ENCODE data around the gene UTP25.
A peak's percentile ranks its signal among the peaks of the same experiment; 100 is the strongest.

The UTP25 gene

GRCh38 chr1:209840611-209841010, 12.8 kb downstream of the UTP25 start:
- no peak for DNase-seq

GRCh38 chr1:209844695-209845407, 17.1 kb downstream of the UTP25 start:
- no peak for DNase-seq

GRCh38 chr1:209845408-209845725, 17.6 kb downstream of the UTP25 start:
- no peak for DNase-seq

GRCh38 chr1:209849388-209849787, 21.6 kb downstream of the UTP25 start:
- DNase-seq, result no peak

DNA sequence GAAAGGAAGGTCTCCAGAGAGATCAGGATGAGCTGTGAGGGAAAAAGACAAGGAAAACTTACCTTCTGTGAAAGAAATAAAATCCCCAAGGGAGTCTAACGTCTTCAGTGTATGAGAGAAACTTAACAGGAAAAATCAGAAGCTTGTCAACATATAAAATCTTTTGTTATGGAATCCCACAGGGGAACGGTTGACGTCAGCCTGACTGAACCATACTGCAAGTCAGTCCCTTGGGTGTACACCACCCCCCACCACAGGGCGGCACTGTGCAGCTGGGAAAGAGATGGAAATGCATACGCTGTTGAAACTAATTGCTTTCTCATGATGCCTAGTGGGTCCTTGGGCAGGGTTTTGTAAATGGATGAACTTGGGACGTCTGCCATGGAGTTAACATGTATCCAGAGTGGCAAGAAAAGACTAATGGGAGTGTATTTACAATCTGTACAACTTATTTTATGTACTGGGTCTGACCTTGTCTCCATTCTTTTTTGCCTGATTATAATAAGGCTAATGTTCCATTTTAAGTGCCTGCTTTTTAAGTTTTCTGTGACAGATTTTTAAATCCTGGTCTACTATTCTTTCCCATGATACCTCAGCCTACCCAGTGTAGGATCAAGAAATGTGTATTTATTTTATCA, 22.7 kb downstream of the UTP25 start:
- peak; percentile 74 for DNase-seq

- no peak for DNase-seq
These were observed 25.9 kb downstream of the UTP25 start for GRCh38 chr1:209853676-209854075.

- no peak for DNase-seq
These were observed 26.4 kb downstream of the UTP25 start for GRCh38 chr1:209854196-209854595.

DNA sequence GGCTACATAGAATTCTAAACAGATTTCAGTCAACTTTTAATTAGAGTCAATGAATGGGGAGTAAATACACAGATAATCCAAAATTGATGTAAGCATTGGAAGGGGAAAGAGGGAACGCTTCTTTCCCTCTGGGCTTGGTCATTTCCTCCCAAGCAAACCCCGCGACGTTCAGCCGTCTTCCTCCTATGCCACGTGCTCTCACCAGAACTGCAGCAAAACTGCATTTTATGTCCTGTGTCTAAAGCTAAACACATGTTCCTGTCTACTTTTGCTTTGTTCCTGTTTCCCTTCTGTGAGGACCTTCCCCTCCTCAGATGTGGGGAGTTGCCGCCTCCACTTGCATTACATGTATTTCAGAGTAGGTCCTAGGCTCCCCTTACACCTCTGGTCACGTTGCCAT, 27.2 kb downstream of the UTP25 start:
- no peak for DNase-seq

- no peak for DNase-seq
These were observed 27.9 kb downstream of the UTP25 start for GRCh38 chr1:209855623-209856022.

DNA sequence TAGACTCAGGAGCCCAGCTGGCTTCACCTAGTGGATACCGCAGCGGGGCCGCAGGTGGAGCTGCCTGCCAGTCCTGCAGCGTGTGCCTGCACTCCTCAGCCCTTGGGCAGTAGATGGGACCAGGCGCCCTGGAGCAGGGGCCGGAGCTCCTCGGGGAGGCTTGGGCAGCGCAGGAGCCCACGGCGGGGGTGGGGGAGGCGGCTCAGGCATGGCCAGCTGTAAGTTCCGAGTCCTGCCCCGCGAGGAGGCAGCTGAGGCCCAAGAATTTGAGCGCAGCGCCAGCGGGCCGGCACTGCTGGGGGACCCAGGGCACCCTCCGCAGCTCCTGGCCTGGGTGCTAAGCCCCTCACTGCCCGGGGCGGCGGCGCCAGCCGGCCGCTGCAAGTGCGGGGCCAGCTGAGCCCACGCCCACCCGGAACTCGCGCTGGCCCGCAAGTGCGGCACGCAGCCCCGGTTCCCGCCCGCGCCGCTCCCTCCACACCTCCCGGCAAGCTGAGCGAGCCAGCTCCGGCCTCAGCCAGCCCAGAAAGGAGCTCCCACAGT, 30.9 kb downstream of the UTP25 start:
- DNase-seq, result no peak

DNA sequence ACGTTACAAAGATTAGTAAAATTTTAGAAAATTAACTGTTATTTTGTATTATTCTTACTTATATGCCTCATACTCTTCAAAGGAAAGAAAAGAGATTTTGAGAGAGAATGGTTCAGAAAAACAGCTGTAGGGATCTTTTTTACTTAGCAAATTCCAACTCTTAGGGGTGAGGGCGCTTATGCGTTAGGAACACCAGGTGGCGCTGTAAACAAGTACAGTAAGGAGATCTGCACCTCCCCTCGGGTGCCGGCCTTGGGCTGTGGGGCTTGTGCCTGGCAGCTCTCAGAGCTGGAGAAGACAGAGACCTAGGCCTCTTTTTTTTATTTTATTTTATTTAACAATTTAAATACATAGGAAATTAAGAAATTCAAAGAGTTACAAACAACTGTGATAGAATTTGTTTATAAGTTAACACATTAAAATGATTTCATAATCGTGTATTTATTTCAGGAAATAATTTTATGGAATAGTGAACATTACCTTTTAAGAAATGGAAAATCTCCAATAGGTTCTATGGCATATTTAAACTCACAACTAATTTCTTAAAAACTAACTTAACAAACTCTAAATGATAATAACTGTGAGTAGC, 32.6 kb downstream of the UTP25 start:
- peak; percentile 87 for DNase-seq

DNA sequence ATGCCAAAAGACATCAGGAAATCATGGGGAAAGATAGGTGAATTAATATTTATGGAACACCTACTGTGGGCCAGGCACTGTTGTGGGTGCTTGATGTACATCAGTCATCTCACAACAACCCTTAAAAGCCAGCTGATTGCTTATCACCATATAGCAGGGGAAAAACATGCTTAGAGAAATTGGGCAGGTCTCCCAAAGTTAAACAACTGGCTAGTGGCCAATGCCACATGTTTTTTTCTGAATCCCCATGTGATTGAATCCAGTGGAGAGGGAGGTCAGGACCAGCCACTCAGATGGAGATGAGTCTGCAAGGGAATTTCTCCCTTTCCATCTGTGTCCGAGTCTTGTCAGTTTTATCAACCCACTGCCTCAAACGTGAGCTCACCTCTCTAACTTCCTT, 33.5 kb downstream of the UTP25 start:
- no peak for DNase-seq

- no peak for DNase-seq
These were observed 34.9 kb downstream of the UTP25 start for GRCh38 chr1:209862391-209863356.

- DNase-seq, result no peak
These were observed 36.2 kb downstream of the UTP25 start for GRCh38 chr1:209863766-209864485.

GRCh38 chr1:209866201-209866600, 38.4 kb downstream of the UTP25 start:
- DNase-seq, result no peak

DNA sequence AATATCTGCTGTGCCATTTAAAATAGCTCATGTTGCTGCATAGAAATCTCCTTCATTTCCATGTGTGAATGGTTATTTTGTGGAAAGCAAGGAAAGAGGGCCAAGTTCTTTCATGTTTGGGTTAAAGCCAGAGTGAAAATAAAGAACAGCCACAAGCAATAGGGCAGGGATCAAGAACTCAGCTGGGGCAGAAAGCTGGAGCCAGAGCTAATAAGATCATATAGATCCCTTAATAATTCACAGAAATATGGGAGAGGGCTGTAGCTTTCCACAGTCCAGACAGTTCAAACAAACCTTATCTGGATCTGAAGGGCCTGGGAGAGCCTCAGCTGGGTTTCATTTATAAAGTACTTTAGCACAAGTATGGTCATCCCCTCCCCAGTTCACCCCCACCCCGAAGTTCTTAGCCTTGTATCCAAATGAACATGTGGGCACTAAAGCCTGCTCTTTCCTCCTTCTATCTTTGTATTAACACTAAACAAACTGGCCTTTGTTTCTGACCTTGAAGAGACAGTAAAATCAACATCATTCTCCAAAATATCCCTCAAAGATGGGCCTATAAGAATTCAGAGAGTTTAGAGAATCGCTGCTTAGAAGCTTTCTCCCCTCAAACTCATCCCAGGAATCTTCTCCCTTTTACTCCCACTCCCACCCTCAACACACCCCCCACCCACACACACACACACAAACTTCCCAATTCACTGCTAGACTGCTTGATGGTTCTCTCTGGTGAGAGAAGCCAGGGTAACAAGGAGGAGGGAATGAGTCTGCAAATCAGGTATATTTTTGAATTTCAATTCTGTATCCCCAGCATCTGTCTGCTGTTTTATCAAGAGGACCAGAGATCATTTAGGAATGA, 41.7 kb downstream of the UTP25 start:
- no peak for DNase-seq

- no peak for DNase-seq
These were observed 42.5 kb downstream of the UTP25 start for GRCh38 chr1:209870151-209870831.

- DNase-seq, result no peak
These were observed 43.2 kb downstream of the UTP25 start for GRCh38 chr1:209871006-209871405.

DNA sequence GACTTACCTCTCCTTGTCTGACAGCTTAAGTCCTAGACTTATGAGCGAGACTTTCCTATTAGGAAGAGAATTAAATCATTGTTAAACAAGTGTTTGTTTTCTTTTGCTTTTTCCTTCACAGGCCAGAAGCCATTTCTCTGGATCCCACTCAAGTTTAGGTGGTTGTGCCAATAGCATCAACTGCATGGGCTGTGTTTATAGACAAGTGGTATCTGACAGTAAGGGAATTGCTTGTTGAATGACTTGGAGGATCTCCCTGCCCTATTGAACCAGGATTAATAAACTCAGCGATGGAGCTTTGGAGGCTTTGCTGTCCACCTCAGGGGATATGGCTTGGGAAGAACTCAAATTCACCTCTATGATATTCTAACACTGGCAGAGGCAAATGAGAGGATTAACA, 43.7 kb downstream of the UTP25 start:
- DNase-seq, result no peak

DNA sequence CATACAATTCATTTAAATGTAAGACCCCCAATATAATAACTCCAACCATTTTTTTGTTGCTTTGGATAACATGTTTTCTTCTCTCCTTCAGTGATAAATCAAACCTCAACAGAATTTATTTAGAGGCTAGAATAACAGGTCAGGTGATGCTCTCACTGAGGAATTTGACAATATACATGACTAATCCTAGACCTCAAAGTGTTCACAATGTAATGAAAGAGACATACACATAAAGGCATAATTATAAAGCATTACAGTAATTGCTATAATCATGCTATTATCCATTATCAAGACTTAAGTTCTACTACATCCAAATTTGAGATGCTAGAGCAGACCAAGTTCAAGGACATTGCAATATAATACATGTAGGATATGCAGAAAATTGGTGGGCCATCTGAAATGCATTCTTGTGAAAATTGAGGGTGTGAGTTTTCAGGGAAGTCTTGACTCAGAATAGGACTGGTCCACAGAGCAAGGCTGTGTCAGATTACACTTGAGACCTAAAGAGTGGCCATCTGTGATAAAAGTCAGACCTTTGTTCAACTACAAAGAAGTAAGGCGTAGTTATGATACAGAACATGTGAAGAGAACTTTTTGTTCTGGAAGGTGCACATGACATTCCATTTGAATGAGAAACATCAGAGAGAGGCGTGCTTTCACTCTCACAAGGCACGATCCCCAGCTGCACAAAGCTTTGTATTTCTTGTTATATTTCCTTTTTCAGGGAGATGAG, 45.5 kb downstream of the UTP25 start:
- DNase-seq, result no peak
